LNCaP clone FGC (cell line): Measurements from ENCODE around the gene ZDHHC3.

ENCODE experiments used
- DNase-seq: peaks from one replicate; pipeline ENCODE4 v3.0.0-alpha.2; 2011; ENCODE audit warnings: low read depth
- H3K4me3 ChIP-seq: 2 replicates; pipeline ENCODE4 v1.5.1; 2011; ENCODE audit warnings: mild to moderate bottlenecking, low read depth, low read length, control low read depth
- CTCF ChIP-seq: IDR thresholded peaks from 2 replicates; pipeline ENCODE4 v1.5.1; 2012; ENCODE audit warnings: mild to moderate bottlenecking; ENCODE audit not compliant: control insufficient read depth, insufficient read depth; ENCODE audit errors: extremely low read depth

The ZDHHC3 gene

DNA sequence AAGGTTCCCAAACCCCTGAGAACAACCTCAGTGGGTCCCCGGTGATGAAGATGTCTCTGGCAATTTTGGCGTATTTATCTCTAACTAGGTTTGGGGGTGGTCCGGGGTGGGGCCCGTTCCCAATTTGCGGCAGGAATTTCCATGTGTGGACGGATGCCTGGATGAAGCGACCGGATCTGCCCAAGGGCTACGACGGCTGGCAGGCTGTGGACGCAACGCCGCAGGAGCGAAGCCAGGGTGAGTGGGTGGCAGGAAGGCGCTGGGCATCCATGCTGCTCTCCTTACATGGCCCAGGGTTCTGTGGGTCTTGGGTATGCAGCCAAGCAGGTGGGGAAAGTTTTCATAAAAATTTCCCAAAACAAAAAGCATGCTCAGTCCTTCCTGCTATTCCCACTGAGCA lies 72.2 kb downstream of the ZDHHC3 start:
- H3K4me3 ChIP-seq = no peak overlapping the region
- no peak for TF ChIP-seq CTCF
- DNase-seq = no peak

GRCh38 chr3:44903314-44903713 lies 72.7 kb downstream of the ZDHHC3 start:
- DNase-seq = no peak
- H3K4me3 ChIP-seq = no peak overlapping the region
- no peak for TF ChIP-seq CTCF

- no peak overlapping the region for H3K4me3 ChIP-seq
- DNase-seq = no peak
- TF ChIP-seq CTCF = no peak
Measured at GRCh38 chr3:44902628-44903027, 73.3 kb downstream of the ZDHHC3 start.

- no peak for TF ChIP-seq CTCF
- DNase-seq = no peak
- no peak overlapping the region for H3K4me3 ChIP-seq
Measured at GRCh38 chr3:44899683-44900367, 76.1 kb downstream of the ZDHHC3 start.

- DNase-seq = no peak
- no peak overlapping the region for H3K4me3 ChIP-seq
- no peak for TF ChIP-seq CTCF
Measured at GRCh38 chr3:44896440-44896839, 79.5 kb downstream of the ZDHHC3 start.

GRCh38 chr3:44894485-44894884 lies 81.5 kb downstream of the ZDHHC3 start:
- no peak for TF ChIP-seq CTCF
- H3K4me3 ChIP-seq = no peak overlapping the region
- no peak for DNase-seq

DNA sequence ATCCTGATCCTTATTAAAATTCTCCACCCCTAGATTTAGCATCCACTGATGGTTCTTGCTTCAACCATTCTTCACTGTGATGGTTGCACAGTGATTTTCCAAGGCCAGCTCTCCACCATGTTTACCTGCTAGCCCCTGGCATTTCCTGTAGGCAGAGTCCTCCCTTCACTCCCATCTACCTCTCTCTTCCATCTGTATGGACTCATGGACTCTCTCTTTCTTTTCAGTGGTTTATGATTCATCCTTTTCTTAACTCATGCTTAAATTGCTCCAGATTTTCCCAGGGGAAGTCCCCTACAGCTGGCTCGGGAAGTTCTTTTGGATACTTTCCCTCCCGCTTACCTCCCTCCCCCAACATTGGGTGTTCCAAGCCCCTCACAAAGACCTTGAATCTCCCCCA lies 82.9 kb downstream of the ZDHHC3 start:
- no peak for DNase-seq
- TF ChIP-seq CTCF = no peak
- no peak overlapping the region for H3K4me3 ChIP-seq
